ENCODE data around the gene CD2AP.
"Not testable (repeated sequence)": the region's sequence is repeated elsewhere in the genome, so short reads cannot be mapped to it uniquely, and the experiment has no call there.

CD2AP gene

DNA sequence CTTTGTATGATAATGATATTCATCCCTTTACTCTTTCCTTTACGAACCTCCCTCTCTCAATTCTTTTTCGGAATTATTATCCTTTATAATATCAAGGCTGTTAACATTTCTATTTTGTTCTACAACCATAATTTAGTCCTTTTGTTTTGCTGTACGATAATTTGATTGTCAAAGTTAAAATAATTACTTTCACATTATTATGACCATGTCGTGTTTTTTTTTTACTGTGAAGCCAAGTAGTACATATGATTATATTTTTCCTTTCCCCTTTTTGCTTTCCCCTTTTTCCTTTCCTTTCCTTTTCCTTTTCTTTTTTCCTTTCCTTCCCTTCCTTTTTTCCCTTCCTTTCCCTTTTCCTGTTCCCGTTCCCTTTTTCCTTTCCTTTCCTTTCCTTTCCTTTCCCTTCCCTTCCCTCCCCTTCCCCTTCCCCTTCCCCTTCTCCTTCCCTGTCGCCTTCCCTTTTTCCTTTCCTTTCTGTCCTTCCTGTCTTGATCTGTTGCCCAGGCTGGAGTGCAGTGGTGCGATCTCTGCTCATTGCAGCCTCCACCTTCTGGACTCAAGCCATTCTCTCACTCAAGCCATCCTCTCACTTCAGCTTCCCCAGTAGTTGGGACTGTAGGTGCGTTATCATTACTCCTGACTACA lies 19.5 kb downstream of the CD2AP start:
- no peak for DNase-seq (ENCODE audit: low read depth)

GRCh38 chr6:47502920-47503319 lies 25.3 kb downstream of the CD2AP start:
- DNase-seq (ENCODE audit: low read depth) = no peak

DNA sequence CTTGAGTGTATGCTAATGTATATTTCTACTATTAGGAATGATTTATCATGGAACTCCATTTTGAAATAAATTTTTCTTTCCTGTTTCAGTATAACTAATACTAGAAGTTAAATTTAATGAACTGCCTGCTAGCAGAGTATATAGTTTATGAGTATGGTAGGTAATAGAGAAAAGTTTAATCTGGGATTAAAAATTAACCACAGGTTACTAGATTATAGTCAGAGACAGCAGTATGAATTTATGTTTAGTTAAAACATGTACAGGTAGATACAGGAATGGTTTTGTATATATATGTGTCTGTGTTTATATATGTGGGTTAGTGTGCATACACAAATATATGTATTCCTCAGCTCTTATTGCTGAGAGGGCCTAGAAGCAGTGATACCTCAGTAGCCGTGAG lies 32.3 kb downstream of the CD2AP start:
- no peak for DNase-seq (ENCODE audit: low read depth)

- no peak for DNase-seq (ENCODE audit: low read depth)
Measured at GRCh38 chr6:47512872-47513271, 35.3 kb downstream of the CD2AP start.

DNA sequence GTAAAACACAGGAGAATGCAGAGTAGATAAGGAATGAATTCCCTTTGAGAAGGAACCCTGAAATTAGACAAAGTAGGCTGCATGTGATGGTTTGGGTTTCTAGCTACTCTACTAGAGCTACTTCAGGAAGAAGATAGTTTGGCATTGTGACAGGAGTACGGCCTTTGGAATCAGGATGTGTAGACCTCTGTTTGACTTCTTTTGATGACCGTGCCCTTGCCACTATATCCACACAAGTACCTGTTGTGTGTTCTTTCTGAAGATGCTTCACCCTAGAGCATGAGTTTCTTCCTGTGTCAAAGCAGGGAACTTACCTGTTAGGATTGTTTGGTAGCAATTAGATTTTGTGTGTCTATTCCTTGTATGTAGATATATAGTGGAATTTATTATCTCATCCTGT lies 41.7 kb downstream of the CD2AP start:
- DNase-seq (ENCODE audit: low read depth) = no peak

GRCh38 chr6:47520282-47520681 lies 42.7 kb downstream of the CD2AP start:
- DNase-seq (ENCODE audit: low read depth) = no peak

GRCh38 chr6:47521961-47522360 lies 44.4 kb downstream of the CD2AP start:
- DNase-seq (ENCODE audit: low read depth) = no peak

DNA sequence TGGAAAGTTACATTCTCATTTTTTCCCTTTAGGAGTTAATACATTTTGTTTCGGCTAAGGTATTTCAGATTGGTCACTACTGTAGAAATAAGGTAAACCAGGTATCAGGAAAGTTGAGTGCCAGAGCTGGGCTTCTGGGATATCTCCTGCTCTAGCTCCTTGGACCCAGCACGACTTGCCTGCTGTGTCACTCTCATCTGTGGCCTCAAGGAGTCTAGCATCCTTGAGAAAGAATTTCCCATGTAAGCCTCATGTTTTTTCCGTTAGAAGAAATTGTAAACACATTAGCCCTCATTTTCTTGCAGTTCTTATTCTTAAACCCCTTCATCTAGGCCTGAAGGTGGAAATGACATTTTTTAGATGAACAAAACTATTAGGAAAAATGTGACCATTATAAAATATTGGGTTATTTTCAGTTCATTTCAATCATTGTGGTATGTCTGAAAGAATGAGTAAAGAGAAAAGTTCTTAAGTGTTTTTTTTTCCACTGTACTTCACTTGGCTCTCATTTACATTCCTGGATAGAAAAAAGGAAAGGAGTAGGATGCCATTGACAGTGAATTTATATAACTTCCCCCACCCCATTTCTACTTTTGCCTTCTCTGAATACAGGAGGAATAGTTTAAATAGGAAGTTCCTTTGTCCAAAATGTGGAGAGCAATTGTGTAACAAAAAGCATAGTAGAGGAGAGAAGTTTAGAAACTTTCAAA lies 46.7 kb downstream of the CD2AP start:
- no peak for DNase-seq (ENCODE audit: low read depth)

DNA sequence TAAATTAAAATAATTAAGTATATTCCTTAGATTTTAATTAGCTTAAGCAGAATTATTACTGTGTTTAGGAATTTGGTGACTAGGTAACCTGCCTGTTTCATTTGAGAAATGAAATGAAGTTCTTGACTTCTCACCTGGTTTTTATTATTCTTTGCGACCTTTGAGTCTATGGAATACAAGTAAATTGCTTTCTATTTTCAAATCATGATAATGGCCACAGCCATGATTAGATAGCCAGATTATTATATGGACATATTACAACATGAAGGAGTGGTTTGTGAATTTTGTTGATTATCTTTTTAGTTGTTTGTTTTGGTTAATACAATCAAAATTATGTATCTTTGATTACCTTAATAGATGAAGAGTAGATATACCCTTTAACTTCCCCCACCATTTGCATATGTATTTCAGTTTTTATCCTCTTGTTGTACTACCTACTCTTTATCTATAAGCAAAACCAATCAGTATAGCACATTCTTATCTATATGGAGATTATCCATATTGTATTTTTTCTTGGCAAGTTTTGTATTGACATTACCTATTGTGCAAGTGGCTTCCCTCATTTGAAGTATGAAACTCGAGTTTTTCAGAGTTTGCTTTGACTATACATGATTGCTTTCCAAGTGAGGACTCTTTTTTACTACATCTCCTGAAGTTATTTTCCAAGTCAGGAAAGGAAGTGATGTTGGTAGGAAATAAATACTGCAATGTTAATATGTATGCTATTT lies 47.9 kb downstream of the CD2AP start:
- DNase-seq (ENCODE audit: low read depth) = no peak

DNA sequence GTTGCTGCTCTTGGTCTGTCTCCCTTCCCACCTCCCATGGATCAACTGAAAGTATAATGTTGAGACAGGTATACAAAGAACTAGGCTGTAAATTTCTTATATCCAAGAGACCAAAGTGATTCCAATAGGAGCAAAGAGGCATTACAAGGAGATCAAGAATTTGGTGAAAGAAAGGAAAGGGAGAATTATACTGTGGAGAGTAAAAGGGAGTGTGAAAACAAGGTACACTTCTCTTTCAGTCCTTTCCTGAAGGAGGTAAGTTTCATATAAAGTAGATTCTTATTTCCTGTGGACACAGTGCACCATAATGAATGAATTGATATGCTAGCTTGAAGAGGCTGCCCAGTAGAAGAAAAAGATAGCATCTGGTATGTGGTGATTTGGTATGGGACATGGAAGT lies 49.7 kb downstream of the CD2AP start:
- no peak for DNase-seq (ENCODE audit: low read depth)

DNA sequence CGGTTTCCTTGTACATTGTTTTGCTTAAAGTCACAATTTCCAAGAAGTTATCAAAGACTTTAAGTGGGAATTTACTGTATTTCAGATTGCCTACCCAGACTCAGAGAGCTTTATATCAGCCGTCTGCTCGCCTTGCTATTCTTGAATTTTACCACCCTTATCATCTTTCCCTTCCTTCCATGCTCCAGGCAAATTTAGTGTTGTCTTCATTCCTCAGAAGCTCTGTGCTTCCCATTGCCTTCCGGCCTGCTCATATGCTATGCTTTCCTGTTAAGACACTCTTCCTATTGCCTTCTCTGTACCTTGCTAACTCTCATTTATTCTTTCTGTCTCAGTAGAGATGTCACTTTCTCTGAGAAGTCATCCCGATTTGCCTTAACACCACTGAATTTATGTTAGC lies 52.1 kb downstream of the CD2AP start:
- DNase-seq (ENCODE audit: low read depth) = no peak

GRCh38 chr6:47532981-47533585 lies 55.5 kb downstream of the CD2AP start:
- no peak for DNase-seq (ENCODE audit: low read depth)

DNA sequence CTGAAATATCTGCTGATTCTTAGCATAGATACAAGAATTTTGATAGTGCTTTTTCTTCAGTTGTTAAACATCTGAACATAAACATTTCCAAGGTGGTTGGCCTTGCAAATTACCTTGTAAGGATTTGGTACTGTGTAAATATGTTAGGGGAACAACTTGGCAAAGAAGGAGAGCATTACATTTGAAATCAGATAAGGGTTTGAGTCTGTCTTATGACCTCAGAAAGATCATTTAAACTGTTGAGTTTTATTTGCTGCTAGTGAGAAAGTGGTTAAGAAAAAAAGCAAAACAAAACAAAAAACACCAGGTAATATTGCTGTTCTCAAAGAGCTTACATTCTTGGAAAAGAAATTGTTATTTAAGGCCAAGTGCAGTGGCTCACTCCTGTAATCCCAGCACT lies 56.5 kb downstream of the CD2AP start:
- no peak for DNase-seq (ENCODE audit: low read depth)

GRCh38 chr6:47535316-47536225 lies 58.0 kb downstream of the CD2AP start:
- DNase-seq (ENCODE audit: low read depth) = no peak

DNA sequence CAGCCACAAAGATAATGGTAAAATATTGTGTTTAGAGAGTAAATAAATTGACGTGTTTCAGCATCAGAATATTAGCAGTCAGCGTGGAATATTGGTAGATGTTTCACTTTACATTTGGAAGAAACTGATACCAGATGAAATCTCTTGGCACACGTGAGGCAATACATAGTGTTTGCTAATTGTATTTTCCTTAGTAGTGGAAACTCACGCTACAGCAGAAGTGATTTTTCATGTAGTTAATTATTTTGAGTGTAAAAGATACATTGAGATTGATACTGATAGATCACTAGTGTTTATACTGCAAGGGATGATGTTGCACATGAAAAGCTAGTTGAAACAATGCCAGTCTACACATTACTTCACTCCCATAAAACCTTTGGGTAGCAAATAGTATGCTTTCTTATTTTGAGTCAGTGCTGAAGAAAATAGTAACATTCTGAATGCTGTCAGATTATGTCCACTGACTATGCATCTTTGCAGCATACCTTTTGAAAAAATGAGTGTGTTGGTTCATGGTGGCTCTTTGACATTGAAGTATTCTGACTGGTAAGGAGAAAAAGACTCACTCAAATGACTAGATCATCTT lies 59.3 kb downstream of the CD2AP start:
- DNase-seq (ENCODE audit: low read depth) = no peak

DNA sequence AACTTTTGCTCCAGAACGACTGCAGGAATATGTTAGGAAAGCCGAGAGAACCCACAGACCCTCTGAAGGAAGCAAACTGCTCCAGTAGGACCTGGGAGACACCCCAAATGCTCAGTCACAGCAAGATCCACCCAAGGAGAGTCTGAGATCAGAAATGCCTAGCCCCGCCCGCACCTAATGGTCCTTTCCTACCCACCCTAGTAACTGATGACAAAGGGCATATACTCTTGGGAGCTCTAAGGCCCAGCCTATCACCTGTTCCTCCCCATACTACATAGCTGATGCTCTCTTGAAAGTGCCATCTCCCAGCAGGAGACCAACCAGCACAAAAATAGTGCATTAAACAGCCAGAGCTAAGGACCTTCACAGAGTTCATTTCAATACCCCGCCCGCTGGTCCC lies 67.6 kb downstream of the CD2AP start:
- DNase-seq (ENCODE audit: low read depth) = no peak

DNA sequence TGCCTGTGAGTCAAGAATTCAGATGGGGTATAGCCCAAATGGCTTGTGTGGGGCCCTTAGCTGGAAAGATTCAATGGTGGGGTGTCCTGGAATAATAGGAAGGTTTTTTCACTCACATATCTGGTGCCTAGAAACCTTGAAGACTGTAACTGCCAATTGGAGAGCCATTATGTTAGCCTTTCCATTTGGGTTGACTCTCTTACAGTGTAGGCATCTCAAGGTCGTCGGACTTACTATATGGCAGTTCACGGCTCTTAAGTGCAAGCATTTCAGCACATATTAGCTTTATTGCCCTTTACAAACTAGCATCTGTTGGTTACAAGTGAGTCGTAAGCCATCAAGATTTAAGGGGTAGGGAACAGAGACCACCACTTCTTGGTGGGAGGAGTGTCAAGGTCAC lies 74.1 kb downstream of the CD2AP start:
- no peak for DNase-seq (ENCODE audit: low read depth)

- DNase-seq (ENCODE audit: low read depth) = no peak
Measured at GRCh38 chr6:47552319-47552718, 74.7 kb downstream of the CD2AP start.

- not testable (repeated sequence) for DNase-seq (ENCODE audit: low read depth)
Measured at GRCh38 chr6:47553243-47553642, 75.7 kb downstream of the CD2AP start.

DNA sequence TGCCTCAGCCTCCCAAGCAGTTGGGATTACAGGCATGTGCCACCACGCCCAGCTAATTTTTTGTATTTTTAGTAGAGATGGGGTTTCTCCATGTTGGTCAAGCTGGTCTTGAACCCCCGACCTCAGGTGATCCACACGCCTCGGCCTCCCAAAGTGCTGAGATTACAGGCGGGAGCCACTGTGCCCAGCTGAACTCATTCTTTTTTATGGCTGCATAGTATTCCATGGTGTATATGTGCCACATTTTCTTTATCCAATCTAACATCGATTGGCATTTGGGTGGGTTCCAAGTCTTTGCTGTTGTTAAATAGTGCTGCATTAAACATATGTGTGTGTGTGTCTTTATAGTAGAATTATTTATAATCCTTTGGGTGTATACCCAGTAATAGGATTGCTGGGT lies 78.9 kb downstream of the CD2AP start:
- not testable (repeated sequence) for DNase-seq (ENCODE audit: low read depth)

DNA sequence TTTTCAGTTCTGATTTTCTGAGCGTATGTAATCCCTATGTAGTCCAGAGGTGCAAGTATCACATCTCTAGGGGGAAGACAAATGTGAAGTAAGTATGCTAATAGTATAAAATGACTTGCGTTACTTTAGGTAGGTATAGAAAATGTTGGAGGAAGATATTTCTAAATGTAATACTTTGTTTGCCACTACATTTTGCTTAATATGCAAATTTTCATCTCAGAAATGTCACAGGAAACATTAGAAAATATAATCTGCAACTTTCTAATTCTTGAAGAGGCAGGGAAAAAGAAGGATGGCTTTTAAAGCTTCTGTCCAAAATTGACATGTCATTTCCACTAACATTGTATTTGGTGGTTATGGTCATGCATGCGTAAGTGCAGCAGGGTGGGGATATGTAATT lies 85.6 kb downstream of the CD2AP start:
- no peak for DNase-seq (ENCODE audit: low read depth)

Data from activated T-cell treated with anti-CD3 and anti-CD28 coated beads for 1 hour (primary cell).